ENCODE data around the gene WNT7A.

DNA sequence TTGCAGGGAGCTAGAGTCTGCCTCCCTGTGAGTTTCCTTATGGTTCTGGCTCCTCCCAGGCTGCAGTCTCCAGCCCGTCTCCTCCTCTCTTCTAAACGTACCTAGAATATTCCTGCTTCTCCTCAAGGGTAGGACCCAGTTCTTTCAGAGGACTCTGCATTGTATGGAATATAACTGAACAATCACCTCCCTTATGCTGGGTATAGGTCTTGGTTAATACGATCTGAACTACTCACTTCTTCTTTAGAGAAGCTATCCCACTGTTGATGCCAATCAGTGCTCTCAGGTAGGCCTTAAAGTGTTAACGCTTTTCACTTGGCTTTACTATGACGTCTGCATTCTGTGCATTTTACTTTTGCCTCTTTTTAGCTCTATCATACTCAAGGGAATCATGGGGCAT, 98.5 kb downstream of the WNT7A start:
- no peak for TF ChIP-seq EZH2 (IDR thresholded peaks at IDR 0.05; ENCODE audit: insufficient read depth, poor library complexity, severe bottlenecking)
- no peak for TF ChIP-seq EZH2phosphoT487 (IDR thresholded peaks at IDR 0.05; ENCODE audit: insufficient read depth, low read depth)
